Kasumi-1 (cell line): ENCODE measurements around the gene EYS.
A peak's percentile ranks its signal among the peaks of the same experiment; 100 is the strongest.

ENCODE experiments used
- DNase-seq, 2 experiments: peaks; one replicate each; lab custom pipeline; 2025; lab: John Stamatoyannopoulos, UW

The EYS gene

DNA sequence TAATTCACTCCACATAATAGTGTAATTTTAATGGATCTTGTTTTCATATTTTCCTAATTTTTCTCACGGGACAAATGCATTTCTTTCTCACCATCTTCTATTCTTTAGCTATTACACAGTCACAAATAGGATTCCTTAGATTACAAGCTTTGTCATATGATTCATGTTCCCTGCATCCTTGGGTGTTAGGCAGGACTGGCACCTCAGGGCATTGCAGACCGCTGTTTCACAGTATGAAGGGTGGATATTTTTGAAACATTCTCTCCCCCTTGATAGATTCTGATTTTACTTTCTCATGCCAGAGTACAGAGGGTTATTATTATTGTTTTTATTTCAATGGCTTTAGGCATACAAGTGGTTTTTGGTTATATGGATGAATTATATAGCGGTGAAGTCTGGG, 1469.0 kb downstream of the EYS start:
- no peak for DNase-seq

DNA sequence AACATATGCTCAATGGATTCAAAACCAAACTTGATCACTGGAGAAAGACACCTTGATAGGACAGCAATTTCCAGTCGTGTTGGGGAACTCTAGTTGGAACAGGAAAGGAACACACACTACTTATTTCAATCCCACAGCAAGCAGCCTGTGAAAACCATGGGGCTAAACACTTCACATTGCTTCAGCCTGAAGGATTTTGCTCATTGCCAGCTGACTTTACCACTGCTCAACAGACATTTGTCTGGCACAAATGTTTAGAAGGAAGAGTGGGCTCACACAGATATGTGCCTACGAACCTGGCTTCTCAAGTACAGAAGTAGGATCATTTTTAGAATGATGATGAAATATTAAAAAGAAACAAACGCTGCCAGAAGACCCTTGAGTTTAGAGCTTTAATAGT, 1473.3 kb downstream of the EYS start:
- no peak for DNase-seq

- no peak for DNase-seq
Measured at GRCh38 chr6:64231928-64232327, 1475.1 kb downstream of the EYS start.

GRCh38 chr6:64230530-64230929, 1476.5 kb downstream of the EYS start:
- no peak for DNase-seq

DNA sequence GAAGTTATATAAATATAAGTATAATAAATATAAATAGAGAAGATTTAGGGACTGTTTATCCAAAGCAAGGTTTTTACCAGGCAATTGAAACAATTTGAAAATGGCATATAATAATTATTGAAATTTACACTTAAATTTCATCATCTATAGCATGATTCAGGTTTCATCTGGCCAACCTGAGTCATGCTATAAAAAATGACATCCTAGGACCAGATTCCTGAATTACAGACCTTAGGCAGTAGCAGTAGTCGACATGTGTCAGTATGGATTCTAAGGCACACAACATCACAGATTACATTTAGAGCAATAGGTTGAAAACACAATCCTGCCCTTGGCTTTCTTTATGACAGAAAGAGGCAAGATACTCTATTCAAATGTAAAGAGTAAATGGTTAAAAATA, 1479.2 kb downstream of the EYS start:
- DNase-seq = no peak

DNA sequence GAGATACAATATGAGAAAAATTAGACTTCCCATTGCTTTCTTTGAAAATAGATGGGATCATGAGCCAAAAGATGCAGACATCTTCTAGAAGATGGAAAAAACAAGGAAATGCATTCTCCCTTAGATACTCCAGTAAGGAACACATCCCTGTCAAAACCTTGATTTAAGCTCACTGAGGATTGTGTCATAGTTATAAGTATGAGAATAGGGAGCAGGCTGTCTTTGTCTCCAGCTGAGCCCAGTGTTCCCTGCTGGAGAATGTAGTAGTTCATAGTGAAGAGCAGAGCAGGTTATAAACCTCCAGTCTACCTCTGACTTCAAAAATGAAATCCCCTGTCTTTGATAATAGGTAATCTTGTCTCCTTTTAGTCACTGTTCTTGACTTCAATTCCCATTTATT, 1481.5 kb downstream of the EYS start:
- no peak for DNase-seq

DNA sequence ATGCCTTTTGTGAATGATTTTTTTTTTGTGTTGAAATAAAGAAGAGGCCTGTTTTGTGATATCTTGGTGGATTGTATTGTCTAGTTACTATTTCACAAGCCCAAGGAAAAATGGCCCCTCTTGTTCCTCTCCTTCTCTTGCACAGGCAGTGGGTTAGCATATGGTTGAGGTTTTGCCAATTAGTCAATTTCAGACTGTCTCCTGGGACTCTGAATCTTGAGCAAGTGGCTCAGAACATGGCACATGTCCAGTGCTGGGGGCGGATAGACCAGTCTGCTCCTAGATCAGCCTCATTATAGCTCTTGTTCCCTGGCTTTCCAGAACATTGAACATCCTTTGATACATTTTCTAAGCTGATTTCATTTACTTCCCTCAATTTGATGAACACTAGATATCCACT, 1482.2 kb downstream of the EYS start:
- no peak for DNase-seq

- peak; percentile 2 to 24 for DNase-seq
Measured at GRCh38 chr6:64221776-64222175, 1485.2 kb downstream of the EYS start.

- no peak for DNase-seq
Measured at GRCh38 chr6:64220801-64221200, 1486.2 kb downstream of the EYS start.

DNA sequence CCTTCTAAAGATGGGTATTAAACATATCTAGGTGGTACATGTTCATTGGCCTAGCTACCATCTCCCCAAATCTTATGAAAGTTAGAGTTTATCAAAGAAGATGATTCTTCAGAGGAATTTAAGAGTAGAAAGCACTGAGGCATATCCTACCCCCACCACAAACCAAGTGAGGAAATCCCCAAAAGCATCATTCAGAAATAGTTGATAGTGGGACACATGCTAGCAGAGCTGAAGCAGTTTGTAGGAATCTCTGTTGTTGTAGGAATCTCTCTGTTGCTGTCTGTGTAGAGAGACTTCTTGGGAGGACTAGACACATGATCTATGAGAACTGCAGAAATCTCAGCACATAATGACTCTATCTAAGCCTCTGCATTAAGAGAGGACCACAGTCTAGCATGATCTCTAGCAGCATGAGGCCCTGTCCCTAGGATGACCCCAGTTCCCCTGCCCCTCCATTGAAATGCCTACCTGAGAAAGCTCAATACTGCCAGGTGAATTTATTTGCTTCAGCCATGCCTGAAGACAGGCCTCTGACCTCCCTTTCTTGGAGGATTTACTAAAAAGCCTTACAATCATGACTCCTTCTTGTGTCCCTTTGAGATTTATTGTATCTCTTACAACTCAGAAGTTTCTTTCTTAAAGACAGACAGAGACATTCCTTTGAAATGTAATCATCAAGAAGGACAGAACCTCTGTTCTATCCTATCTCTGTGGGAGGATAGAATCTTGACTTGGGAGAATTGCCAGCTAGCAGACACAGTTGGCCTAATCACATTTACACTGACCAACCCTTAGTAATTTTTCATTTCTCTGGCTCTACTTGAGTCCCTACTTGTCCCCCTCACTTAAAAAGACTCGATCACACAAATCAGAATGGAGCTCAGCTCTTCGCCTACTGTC, 1489.1 kb downstream of the EYS start:
- no peak for DNase-seq

DNA sequence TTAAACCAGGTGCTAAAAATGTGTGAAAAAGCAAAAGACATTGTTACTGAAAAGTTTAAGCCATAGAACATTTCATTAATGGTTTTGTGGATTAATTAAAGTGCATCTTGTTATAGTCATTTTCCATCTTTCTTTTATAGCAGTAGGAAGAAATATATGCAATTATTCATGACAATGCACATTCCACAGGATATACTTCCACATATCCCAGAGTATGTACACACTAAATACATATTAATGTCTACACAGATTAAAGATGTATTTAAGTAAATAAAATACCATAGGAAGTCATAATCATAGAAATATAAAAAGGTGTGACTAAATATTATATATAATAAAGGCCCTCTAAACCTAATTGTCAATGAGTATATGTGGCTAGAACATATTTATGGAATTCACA, 1492.7 kb downstream of the EYS start:
- no peak for DNase-seq

GRCh38 chr6:64213697-64214096, 1493.3 kb downstream of the EYS start:
- no peak for DNase-seq

DNA sequence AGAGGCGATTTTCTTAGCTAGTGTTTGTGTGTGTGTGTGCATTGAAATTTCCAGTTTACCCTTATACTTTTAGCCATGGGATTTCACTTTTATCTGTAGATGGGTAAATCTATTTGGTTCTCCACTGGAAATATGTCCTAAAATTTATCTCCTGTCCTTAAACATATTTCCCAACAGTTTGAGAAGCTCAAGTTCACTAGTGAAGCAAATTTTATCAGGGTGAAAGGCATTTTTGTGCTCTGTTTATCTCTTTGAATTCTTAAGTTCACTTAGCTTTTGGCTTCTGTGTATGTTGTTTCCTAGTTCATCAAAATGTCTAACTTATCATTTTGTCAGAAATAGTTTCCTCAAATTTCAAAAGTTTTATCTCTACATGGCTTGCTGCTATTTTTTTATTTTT, 1509.8 kb downstream of the EYS start:
- DNase-seq = no peak

- DNase-seq = no peak
Measured at GRCh38 chr6:64186592-64186991, 1520.4 kb downstream of the EYS start.

DNA sequence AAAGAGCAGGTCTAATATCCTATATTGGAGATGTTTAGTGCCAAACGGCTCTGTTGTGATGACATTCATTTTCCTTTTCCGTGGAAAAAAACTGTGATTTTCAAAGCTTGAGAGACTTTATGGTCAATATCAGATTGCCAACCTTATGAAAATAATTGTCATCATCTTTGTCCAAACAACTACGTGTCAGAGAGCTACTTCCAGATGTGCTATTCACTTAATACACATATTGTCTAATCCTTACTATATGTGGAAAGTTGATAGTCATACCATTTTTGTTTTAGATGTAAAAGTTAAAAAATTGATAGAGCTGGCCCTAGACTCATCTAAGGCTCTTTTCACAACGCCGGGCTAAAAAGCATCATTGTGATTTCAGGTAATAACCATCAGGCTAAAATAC, 1521.4 kb downstream of the EYS start:
- DNase-seq = no peak

- no peak for DNase-seq
Measured at GRCh38 chr6:64175296-64175695, 1531.7 kb downstream of the EYS start.

DNA sequence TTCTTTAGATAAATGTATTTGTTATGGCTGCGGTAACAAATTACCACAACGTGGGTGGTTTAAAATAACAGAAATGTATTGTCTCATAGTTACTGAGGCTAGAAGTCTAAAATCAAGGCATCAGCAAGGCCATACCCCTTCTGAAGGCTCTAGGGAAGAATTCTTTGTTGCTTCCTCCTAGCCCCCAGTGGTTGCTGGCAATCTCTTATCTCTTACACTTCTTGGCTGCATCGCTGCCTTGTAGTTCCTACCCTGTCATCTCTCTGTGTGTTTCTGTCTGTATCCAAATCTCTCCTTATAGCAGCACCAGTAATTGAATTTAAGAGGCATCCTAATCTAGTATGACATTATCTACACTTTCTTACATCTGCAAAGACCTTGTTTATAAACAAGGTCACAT, 1536.7 kb downstream of the EYS start:
- DNase-seq = no peak

- DNase-seq = no peak
Measured at GRCh38 chr6:64160486-64160885, 1546.5 kb downstream of the EYS start.

DNA sequence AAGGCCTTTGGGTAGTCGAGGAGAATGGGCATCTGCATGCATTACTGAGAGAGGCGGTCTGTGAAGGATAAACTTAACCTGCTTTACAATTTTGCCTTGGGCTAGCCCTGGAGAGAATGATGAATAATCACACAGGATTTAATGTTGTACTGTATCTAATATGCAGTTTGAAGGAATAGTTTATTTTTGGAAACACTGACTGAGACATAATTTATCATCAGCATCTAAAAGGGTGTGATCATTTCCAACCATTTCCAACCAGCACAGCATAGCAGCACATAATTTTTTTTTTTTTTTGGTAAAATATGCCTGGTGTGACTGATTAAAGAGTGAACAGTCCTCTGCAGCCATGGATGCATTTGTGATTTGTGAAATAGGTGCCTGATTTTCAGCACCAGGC, 1552.0 kb downstream of the EYS start:
- DNase-seq = no peak

GRCh38 chr6:64146876-64147275, 1560.2 kb downstream of the EYS start:
- DNase-seq = no peak

DNA sequence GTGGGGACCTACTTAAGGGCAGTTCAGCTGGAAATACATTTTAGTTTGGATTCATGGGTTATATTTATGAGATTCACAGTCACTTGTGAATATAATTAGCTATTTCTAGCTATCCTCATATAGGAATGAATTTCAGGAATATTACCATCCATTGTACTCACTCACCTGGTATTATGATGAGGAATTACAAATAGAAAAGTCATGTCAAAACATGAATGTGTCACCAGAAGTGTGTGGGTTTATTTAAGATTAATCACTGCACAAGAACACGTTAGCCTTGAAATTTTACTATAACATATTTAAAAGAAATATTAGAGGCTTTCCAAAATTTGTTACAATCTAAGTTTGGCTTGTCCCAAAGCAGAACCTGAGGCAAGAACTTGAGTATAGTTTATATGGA, 1560.9 kb downstream of the EYS start:
- DNase-seq = no peak

- DNase-seq = no peak
Measured at GRCh38 chr6:64145658-64146057, 1561.4 kb downstream of the EYS start.

DNA sequence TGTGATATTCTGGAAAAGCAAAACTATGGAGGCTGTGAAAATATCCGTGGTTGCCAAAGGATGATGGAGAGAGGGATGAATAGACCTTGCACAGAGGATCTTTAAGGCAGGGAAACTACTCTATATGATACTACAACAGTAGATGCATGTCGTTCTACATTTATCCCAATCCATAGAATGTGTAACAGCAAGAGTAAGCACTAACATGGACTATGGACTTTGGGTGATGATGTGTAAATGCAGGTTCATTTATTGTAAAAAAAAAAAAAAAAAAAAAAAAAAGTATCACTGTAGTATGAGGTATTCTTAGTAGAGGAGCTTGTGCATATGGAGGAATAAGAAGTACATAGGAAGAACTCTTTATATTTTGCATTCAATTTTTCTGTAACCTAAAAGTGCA, 1563.9 kb downstream of the EYS start:
- DNase-seq = no peak

DNA sequence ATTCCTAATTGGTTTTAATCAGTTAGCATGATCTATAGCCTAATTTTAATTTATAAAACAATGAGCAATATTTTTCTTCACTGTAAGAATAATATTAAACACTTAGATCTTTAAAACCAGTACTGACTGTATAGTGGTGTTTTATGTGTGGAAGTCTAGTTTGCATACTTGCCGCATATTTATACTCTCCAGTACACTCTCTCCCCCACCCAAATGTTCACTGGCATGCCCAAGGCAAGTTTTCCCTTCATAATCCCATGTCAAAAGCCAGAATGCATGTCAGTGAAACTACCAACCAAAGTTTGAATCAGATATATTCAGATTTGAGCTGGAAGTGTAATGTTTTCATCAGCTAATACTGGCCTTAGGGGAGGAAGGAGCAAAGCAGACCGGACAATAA, 1565.3 kb downstream of the EYS start:
- no peak for DNase-seq
